ENCODE measurements around the gene TMEM269.

DNA sequence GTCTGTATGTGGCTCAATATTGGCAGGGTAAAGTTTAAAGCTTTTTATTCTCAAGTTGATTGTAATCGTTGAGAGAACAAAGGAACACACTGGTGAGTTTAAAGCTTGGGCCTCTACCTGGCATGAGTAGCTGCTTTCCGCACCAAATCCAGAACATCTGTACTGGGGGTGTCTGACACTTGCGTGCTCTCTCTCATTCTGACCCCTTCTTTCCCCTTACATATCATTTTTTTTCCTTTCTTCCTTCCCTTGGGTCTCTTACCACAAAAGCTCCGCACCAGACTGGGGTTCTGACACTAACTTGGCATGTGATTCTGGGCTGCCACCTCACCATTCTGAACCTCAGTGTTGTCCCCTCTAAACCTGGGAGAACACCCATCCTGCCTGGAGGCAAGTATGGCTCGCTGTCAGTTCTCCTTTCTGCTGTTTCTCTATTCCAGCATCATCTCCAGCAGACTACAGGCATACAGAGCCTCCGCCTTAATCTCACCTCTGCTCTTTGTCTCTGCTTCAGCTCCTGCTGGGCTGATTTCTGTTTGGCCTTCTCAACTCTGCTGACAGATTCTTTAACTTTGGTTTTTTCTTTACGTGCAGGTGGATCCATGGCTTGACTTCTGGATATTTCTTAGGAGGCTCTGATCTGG lies 31.3 kb downstream of the TMEM269 start:
- TF ChIP-seq, protein P1, sequence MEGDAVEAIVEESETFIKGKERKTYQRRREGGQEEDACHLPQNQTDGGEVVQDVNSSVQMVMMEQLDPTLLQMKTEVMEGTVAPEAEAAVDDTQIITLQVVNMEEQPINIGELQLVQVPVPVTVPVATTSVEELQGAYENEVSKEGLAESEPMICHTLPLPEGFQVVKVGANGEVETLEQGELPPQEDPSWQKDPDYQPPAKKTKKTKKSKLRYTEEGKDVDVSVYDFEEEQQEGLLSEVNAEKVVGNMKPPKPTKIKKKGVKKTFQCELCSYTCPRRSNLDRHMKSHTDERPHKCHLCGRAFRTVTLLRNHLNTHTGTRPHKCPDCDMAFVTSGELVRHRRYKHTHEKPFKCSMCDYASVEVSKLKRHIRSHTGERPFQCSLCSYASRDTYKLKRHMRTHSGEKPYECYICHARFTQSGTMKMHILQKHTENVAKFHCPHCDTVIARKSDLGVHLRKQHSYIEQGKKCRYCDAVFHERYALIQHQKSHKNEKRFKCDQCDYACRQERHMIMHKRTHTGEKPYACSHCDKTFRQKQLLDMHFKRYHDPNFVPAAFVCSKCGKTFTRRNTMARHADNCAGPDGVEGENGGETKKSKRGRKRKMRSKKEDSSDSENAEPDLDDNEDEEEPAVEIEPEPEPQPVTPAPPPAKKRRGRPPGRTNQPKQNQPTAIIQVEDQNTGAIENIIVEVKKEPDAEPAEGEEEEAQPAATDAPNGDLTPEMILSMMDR (IDR thresholded peaks at IDR 0.05): no peak
- TF ChIP-seq POLR2AphosphoS5 (IDR thresholded peaks at IDR 0.05): no peak
